PC-3 (cell line): ENCODE results near the gene GPR108.
"Not testable (repeated sequence)": the region's sequence is repeated elsewhere in the genome, so short reads cannot be mapped to it uniquely, and the experiment has no call there.

Experiments
- CTCF ChIP-seq: fragments of 300-600 bp; sonication (generic); conservative IDR thresholded peaks from 2 replicates; pipeline ENCODE4 v1.5.1; 2017; ENCODE audit warnings: antibody characterized with exemption, low read depth, mild to moderate bottlenecking, low read length
- EZH2phosphoT487 ChIP-seq: fragments of 300-600 bp; sonication (generic); IDR thresholded peaks from 2 replicates; pipeline ENCODE4 v1.6.1; 2018; ENCODE audit warnings: mild to moderate bottlenecking, antibody characterized with exemption, low read length, borderline replicate concordance

GRCh38 chr19:6748543-6748942 lies 11.2 kb upstream of the GPR108 start:
- TF ChIP-seq CTCF, EZH2phosphoT487: not testable (repeated sequence)
